HG02763 (cell line): ENCODE measurements around the gene WNT11.

Experiments used
- ATAC-seq: cut with Tn5 transposase; IDR thresholded peaks from one replicate; pipeline ENCODE4 v1.9.1; 2021; ENCODE audit warnings: mild to moderate bottlenecking, moderate library complexity; ENCODE audit not compliant: unreplicated experiment

Gene WNT11

DNA sequence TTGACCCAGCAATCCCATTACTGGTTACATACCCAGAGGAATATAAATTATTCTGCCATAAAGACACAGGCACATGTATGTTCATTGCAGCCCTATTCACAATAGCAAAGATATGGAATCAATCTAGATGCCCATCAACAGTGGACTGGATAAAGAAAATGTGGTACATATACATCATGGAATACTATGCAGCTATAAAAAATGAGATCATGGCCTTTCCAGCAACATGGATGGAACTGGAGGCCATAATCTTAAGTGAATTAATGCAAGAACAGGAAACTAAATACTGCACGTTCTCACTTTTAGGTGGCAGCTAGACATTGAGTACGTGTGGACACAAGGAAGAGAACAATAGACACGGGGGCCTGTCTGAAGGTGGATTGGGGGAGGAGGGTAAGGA, 15.1 kb upstream of the WNT11 start:
- no peak for ATAC-seq

DNA sequence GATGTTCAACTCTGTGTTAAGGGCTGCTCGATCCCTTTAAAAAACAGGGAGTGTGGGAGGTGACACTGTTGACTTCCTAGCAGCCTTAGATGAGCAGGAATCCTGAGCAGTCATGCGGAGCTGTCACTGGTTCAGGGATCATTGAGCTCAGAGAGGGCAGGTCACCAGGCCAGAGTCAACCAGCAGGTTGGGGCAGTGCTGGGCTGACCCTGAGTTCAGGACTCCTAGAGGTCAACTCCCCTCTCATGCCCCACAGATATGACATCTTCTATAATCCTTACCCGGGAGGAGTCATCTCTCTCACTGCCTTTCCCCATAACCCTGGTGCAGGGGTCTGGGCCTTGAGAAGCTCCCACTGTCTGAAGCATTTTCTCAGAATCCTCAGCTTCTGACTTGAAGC, 12.9 kb upstream of the WNT11 start:
- no peak for ATAC-seq

DNA sequence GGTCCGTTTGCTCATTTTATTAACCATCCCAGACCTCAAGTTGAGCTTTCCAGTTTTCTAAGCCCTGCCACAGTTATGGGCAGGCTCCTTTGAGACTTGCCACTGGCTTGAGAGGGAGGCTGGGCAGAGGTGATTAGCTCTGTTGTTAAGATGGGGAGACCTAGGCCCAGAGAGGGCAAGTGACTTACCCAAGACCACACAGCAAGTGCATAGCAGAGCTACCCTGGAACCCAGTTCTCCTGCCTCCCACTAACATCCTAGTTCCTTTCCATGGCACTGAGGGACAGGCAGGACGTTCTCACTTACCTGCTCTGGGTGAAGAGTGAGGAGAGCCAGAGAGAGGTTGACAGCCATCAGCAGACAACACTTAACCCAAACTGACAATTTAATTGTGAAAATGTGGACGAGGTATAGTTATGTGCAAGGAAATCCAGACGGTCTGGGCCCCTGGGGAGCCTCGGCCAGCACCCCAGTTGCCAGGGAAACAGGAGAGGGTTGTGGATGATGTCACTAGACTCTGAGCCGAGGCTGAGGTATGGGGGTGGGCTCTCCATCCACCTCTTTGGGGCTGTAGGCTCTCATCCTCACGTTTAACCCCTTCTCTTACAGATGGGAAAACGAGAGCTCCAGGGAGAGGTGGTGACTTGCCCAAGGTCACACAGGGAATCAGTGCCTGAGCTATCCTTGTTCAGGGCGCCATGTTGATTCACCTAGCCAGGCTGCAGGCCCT, 12.3 kb upstream of the WNT11 start:
- ATAC-seq, result no peak

DNA sequence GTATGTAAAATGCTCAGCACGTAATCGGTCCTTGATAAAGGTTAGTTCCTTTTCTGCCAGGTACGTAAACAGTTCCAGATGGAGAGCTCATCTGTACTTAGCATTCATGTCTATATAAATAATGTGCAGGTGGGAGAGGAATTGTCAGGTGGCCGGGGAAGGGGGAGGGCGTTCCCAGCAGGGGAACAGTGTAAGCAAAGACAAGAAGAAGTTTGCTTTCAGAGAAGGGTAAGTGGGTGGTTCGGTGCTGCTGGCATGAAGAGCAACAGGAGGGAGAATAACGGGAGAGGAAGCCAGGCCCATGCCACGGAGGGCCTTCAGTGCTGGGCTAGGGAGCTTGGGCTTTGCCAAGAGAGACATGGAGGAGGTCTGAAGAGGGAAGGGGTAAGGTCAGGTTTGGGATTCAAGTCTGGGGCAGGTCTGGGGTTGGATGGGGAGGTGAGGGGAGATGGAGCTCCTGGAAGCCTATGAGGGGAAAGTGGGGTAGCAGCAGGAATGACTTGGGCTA, 11.4 kb upstream of the WNT11 start:
- ATAC-seq, result no peak

DNA sequence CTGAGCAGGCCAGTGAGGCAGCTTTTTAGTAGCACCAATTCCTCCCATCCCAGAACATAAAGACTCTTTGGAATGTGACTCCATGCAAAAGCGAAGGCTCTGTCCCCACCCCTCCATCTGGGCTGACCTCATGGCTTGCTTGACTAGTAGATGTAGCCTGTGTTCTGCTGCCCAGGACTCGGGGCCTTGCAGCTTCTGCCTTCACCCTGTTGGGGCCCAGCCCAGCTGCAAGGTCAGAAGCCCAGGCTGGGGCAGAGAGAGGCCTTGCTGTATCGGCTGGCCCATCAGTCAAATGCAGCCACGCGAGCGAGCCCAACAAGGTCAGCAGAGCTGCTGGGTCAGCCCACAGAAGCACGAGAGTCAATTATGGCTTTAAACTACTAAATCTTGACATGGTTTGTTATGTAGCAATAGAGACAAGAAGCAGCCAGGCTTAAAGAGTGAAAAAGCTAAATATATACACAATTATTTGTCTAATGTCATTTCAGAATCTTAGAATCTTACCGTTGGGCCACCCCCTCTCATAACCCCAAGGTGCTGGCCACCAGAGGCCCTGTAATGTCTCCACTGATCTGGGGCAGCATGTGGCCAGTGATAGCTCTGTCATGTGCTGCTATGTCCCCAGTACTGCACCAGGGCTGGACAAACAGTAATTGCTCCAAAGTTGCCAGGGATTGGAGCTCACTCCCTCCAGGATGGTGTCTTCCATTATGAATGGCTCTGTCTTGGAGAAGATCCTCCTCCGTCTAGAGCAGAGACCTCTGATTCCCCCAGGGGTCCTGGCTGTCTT, 10.4 kb upstream of the WNT11 start:
- ATAC-seq, result no peak

DNA sequence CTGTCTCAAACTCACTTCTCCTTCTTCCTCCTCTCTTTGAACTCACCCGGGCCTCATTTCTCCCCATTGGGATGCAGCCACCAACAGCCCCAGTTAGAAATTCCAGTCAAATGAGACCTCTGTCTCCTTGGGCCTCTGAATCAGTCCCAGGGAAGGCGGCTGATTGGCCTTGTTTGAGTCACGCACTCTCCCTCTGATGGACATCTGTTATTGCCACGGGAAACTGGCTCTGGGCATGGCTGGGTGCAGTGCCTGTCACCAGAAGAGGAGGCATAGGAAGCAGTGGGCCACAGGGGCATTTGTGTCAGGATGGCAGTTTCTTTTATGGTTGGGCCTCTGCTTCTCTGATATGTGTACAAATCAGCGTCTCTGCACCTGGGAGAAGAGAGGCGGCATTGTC, 9.6 kb upstream of the WNT11 start:
- no peak for ATAC-seq

DNA sequence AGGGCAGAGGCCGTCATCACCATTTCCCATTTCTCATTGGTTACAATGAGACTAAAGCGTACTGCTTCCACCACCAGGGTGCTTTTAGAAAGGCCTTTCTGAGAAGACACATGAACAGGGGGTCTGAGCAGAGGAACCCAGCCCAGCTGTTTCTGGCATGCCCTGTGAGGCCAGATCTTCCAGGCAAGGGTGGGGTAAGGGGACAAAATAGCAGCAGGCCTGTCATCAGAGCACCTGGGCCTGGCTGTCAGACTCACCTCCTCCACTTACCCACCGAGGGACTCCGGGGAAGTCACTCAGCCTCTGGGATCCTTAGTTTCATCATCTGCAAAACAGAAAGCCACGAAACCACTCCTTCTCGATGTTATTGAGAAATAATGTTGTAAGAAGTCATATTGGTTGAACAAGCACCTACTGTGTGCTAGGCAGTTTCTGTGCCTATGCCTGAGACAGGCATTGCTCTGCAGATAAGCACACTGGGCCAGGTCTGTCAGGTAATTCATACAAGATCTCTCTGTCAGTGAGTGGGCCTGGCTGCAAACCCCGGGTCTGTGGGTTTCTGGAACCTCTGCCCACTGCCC, 8.8 kb upstream of the WNT11 start:
- ATAC-seq, result no peak

DNA sequence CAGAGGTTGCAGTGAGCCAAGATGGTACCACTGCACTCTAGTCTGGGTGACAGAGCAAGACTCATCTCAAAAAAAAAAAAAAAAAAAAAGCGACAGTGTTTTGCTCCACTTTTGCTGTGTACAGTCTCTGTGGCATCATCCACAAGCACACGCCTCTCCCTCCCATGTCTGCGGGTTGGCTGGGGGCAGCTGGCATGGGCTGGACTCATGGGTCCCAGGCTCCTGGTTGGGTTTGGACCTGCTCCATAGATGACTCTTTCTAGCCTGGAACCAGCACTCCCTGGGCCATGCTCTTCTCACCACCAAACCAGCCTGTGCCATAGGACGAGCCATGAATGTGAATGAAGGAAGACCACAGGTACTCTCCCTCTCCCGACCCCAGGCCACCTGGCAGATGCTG, 7.9 kb upstream of the WNT11 start:
- no peak for ATAC-seq

DNA sequence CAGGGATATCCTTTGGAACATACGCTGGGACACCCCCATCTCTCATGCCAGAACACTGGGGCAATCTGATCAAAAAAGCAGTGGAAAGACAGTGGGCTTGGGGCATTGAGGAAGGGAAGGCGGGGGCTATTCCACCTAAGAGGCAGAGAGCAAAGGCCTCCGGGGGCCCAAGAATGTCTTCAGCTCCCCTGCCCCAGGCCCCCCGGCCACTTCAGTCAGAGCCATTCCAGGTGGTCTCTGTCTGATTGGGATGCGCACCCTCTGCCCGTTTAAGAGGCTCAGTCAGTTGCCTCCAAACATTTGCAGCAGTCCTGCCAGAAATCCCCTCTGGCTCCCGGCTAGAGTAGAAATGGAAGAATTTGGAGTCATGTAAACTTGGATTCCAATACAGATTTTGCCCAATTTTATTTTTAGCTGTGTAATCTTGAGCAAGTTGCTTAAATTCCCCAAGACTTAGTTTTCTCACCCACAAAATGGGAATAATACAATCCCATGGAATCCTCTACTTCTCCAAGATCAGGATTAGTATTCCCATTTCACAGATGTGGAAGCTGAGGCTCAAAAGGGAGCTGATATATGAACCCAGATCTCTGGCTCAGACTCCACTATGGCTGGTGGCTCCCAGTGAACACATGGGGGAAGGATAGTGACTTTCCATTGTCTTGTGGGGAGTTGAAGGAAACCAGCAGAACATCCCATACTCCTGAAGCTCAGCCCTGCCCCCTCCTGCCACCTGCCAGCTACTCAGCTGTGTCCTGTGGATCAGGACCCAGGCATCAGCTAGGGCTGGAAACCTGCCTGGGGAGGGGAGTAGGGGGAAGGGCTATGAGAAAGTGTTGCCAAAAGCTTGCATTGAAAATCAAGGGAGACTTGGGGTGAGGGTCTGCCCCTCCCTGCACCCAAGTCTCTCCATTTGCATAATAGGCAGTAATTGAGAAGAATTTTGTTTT, 6.1 kb upstream of the WNT11 start:
- ATAC-seq, result no peak

DNA sequence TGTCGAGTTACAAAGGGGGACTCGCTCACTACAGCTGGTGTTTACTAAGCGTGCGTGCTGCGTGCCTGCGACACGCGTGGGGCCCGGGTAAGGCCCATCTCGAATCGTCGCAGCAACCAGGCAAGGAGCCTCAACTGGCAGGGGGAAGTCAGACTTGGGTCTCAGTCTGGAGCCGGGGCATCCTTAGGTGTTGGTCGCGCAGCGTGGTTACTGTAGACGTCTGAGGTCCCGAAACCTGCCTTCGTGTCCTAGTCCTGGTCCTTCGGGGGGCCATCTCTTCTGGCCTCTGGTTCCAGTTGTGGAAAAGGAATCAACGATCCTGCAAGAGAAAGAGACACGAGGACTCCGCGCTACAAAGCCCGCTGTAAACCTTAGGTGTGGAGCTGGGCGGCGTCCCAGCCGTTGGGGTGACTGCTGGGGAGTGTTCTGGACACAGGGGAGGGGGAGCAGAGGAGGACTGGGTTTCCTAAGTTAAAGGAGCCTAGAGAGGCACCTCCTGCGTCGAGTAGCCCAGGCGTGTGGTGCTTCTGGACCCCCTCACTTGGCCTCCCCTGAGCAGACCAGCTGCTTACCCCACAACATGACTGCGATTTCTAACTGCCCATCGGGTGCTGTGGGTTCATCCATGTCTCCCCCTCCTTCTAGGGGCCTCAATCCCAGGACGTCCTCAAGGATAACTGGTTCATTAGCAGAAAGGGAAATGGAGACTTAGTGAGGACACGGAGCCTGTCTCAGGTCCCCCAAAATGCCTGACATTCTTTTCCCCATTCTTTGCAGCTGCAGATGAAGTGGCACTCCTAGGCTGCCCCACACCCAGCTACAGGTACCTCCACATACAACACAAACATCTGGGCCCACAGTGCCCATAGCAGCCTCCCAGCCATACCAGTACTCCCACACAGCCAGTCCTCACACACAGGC, 4.9 kb upstream of the WNT11 start:
- no peak for ATAC-seq

DNA sequence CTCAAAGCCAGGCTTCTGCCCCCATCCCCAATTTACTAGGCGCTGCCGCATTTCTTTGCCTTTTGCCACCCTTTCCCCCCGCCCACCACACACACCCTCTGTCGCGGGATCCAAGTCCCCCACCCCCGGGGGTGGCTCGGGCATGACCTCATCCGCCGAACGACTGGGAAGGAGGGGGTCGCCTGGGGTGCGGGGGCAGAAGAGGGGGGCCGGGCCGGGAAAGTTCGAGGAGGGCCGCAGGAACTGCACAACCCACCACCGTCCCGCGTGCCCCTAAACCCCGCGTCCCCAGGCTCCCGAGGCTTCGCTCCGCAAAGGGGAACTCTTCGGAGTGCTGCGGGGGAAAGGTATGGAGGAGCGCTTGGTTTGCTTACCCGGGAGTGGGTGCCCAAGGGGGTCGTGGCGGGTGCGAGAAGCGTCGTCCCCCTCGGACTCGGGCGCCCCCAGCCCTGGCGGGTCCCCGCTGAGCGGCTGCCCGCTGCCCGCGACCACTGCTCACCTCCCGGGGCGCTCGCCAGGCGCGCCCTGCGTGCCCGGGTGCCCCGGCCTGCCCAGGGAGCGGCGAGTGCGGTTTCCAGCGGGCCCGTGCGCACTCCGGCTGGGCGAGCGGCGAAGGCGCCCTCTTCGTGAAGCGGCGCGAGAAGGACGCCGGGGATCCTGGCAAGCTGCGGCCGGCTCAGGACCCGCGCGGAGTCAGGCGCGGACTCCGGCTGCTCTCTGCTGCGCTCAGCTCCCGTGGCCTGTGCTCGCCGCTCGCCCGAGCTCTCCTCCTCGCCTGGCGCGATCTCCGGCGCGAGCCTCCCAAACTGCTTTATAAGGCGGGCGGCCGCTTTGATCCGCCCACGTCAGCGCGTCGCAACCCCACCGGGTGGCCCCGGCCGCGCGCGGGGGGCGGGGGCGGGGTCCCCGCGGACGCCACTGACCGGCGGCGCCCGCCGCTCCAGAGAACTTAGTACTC, 4.0 kb upstream of the WNT11 start:
- no peak for ATAC-seq

DNA sequence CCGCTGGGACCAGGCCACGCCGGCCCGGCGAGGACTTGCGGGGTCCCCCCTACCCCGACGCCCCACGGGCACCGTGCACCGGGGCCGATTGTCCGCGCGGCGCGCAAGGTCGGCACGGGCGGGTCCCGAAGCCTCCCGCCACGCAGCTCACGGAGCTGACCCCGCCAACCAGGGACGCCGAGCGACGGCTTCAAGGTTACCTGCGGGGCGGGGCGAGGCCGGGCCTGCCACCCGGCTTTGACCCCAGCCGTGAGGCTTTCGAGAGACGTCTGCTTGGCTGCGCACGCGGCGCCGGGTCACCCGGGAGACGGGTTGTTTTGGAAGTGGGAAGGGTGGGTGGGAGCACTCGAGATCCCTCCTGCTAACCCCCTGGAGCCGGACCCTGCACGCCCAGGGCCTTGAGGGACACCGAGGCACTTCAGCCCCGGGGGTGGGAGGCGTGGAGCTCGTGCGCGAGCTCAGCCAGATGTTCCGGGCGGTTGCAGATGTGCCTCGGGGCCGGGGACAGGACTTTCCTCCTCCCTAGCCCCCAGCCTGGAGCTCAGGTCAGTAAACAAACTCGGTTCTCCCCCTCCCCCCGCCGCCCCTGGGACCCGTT, 3.2 kb upstream of the WNT11 start:
- ATAC-seq, result peak; percentile 1

DNA sequence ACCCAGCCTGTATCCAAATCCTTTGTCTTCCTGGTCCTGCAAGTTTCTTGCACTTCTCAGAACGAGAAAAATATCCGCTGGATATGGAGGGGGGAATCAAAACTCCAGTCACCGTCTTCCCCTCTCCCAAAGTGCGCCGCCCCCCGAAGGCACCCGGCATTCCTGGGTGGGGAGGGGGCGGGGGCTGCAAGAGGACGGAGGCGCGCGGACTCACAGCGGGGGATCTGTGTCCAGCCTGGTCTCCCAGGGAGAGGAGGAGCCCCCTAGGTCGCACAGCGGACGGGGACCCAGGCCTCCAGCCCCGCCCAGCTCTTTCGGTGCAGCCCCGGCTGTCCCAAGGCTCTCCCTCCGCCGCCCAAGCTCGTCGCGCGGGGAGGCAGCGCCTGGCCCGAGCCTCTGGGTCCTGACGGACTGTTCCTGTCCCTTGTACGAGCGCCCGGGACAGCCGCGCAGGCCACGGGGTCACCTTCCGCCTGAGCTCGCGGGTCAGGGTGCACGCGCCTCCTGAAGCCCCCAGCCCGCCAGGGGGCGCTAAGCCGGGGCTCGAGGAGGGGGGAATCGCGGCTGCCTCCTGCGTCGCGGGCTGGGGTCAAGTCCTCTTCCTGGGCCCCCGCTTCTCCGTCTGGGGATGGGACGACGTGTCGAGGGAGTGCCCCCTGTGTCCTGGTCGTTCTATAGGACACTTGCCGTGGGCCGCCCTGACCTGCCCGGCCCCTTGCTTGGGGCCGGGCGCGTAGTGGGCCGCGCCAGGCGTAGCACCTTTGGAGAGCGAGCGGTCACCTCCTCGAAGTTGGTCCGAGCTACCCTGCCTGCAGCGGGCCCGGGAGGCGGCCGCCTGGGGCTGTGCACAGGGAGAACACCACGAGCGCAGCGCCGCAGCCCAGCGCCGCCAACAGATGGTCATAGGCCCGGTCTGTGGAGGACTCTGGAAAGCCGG, 2.4 kb upstream of the WNT11 start:
- peak; percentile 35 for ATAC-seq

DNA sequence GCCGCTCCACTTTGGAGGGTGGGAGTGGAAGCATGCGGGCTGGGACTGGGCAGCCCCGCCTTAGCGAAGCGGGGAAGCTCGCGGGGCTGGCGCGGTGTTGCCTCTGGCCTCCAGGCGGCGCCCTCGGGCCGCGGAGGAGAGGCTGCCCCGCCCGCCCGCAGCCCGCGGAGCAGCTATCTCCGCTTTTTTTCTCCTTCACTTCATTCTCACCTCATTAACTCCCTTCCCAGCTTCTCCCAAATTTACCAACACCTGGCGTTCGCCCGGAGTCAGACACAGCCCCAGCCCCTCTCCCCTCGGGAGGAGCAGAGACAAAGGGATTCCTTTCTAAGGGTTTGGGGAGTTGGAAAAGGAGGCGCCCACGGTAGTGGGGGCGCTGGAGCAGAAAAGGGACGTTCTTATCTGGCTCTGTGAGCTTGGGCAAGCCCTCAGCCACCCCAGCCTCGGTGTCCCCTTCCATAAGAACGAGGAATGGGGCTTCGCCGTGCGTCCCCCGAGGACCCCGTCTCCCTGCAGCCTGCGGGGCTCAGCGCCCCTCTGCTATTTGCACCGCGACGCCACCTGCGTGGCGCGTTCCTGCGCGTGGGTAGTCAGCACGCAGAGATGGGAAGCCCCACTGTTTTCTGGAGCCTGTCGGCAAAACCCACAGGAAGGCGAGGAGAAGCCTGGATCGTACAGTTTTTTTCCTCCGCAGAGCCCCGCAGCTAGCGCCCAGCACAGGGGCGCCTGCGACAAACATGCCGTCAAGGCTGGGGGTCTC, 1.5 kb upstream of the WNT11 start:
- peak; percentile 38 for ATAC-seq

DNA sequence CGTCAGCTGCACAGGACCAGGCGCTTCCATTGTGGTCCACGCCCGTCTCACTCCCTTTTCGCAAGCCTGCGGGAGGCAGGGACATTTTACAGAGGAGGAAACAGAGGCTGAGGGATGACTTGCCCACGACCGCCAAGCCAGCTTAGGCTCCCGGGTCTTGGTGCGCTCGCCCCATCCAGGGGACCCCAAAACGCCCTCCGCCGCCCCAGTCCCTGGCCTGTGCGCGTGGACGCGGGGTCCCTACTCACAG, 300 bp downstream of the WNT11 start:
- no peak for ATAC-seq

DNA sequence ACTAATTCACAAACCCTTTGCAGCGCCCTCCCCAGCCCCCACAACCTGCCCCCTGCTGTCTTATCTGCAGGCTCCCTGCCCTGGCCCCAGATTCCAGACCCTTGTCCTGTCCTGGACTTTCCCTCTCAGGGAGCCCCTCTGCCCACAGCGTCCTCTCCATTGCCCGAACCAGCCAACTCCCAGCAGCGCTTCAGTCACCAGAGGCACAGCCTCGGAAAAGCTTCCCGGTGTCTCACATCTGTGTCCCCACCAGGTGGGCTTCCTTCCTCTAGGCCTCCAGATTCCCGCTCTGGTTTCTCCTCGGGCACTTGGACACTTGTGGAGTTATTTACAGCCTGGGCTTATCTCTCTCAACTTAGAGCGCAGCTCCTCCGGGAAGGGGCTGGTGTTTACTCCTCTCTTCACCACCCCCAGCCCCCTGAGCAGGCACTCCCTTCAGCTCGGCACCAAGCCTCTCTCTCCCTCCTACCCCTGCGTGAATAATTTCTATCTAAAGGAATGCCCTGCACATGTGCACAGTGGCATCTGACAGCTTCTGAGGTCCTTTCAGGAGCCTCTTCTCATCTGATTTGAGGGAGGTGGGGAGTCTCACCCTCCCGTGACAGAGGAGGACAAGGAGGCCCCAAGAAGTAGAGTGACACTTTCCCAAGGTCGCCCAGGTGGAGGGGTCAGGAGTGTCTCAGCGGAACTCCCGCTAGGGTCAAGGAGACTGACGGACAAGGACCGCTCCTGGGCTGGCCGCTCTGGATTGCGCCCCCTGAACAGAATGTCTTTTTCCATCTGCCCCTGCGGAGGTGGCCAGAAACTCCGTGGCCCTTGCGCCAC, 838 bp downstream of the WNT11 start:
- ATAC-seq, result no peak
